COR-L47 (cell line): Measurements from ENCODE around the gene DOCK1.
"Not testable (repeated sequence)": the region's sequence is repeated elsewhere in the genome, so short reads cannot be mapped to it uniquely, and the experiment has no call there.

ENCODE experiments used
- DNase-seq: peaks from one replicate; lab custom pipeline; 2025; lab: John Stamatoyannopoulos, UW

The DOCK1 gene

GRCh38 chr10:126903656-126904360 lies 1.4 kb upstream of the DOCK1 start:
- no peak for DNase-seq

GRCh38 chr10:126904516-126904817 lies 761 bp upstream of the DOCK1 start:
- DNase-seq = no peak

- no peak for DNase-seq
Measured at GRCh38 chr10:126905776-126906703, 812 bp downstream of the DOCK1 start.

DNA sequence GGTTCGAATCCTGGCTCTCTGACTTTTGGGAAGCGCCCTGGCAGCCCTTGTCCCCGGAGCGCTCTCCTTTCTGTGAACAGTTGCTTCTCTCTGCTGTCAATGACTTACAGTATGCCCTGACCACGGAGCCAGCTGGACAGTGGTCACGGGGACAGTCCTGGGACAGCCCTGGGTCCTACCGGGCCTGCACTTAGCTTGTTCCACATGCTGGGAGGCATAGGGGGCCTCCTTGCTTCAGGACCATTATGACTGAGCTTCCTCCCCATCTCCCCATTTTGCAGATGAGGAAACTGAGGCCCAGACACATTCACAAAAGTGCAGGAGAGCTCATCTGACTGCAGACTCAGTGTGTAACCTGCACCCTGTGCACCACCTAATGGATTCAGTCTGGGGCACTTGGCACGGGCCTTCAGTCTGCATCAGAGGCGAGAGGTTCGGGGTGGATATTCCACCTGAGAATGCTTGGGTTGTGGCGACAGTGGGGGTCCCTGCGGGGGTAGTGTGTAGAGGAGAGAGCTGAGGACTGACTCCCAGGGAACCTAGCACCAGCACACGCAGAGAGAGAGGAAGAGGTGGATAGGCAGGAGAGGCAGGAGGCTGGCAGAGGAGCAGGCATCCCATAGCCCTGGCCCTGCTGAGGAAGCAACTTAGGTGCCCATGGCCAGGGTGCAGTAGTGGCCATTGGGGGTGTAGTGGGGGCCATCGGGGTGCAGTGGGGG lies 1.6 kb downstream of the DOCK1 start:
- no peak for DNase-seq

DNA sequence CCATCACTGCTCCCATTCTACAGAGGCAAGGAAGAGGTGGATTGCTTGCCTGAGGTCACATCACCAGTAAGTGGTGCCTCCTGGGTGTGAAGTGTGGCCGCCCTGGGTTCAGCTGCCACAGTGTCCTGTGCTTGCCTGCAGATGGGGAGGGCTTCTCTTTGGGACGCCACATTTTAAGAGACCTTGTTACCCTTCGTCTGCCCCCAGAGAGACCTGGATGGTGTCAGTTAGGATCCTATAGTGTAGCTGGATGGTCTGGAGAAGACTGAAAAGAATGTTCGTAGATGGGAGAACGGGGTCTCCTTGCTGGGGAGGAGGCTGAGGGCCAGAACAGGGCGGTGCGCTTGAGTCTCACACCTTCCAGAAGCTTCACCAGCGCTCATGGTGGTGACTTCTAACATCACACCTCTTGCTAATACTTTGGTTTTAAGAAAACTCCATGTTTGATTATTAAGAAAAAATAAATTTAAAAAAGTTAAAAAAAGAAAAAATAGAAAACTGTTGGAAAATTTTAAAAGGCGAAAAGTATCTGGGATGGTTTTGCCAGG lies 2.3 kb downstream of the DOCK1 start:
- DNase-seq = no peak

GRCh38 chr10:126908225-126908624 lies 3.0 kb downstream of the DOCK1 start:
- no peak for DNase-seq

DNA sequence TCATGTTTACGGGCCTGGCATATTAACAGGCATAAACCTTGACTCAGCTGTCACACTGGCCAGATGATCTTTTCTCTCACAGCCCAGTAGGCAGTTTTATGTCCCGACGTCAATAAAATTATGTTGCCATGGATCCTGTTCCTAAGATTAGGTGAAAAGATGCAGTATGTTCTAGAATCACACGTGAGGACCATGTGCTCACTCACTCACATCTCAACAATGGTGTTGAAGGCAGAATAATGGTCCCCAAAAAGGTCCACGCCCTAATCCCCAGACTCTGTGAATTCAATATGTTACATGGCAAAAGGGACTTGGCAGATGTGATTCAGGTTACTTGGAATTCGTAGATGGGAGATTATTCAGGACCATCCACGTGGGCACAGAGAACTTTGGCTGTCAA lies 3.5 kb downstream of the DOCK1 start:
- DNase-seq = no peak

- DNase-seq = no peak
Measured at GRCh38 chr10:126909147-126909546, 3.9 kb downstream of the DOCK1 start.

DNA sequence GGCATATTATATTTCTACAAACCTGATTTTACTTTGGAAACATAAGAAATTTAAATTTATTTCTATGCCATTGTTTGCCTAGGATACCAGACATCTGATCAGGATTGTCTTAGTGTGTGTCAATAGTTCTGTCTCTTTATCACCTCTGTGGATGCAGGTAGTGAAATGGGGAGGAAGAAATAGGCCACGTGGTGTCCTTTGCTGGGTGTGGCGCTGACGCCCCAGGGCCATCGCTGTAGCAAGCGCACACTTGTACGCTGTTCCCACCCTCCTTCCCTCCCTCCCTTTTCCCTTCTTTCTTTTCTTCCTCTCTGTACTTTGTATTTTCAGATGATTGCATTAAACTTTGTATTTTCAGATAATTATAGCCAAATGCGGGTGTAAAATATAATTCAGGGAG lies 5.0 kb downstream of the DOCK1 start:
- no peak for DNase-seq

DNA sequence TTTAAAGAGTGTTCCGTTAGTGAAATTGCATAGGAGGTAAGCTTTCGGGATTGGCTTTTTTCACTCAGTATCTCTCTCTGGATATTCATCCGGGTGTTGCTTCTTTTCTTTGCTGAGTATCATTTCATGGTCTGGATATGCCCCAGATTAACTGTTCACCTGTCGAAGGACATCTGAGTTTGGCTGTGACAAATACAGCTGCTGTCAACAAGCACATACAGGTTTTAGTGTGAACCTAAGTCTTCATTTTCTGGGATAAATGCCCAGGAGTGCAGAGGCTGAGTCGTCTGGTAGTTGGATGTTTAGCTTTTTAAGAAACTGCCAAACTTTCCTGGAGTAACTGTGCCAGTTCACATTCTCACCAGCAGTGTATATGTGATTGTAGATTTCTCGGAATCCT lies 5.6 kb downstream of the DOCK1 start:
- no peak for DNase-seq

DNA sequence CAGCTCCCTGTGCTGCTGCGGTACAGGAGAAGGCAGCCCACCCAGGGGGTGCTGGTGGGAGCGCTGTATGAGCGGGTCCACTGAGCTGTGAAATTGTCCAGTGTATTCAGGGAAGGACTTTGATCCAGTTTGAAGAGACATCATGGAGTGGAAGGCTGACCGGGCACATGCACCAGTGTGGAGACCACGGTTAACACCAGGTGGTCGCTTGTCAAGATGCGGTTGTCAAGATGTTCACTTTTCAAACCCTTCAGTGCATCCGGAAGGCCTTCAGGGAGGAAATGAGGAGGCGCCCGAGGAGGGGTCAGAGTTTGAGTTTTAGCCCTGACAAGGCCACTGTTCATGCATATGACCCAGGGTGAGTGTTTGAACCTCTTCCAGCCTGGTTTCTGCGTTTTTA lies 6.1 kb downstream of the DOCK1 start:
- no peak for DNase-seq

- DNase-seq = no peak
Measured at GRCh38 chr10:126913316-126913715, 8.1 kb downstream of the DOCK1 start.

DNA sequence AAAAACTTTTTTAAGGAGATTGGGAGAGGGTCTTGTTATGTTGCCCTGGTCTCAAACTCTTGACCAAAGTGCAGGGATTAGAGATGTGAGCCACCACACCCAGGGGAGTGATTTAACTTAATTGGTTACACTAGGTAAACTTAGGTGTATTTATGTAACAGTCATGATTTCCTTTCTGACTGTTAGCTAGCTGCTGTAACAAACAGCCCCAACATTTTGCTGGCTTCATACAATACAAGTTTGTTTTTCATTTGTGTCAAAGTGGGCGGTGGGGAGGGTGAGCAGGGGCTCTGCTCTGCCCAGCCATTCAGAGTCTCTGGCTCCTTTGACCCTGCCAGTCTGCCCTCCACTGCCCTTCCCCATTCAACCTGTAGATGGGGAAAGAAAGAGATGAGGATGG lies 9.3 kb downstream of the DOCK1 start:
- no peak for DNase-seq

- not testable (repeated sequence) for DNase-seq
Measured at GRCh38 chr10:126916952-126917351, 11.7 kb downstream of the DOCK1 start.

DNA sequence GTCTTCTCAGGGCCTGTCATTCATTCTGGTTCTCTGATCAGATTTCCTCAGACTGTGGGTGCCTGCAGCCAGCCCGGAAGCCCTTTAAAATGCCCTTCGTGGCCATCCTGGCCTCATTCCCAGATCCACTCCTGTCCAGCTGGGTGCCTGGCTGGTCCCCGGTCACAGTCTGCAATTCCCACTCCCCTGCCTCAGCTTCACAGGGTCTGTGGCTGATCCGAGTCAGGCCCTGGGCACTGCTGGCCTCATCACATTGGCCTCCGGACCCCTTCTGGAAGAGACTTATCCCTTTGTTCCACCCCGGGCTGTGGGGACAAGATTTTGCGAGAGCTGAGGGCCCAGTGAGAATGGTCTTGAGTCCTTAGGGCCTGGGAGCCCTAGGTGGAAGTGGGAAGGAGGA lies 12.1 kb downstream of the DOCK1 start:
- DNase-seq = no peak

GRCh38 chr10:126917975-126918908 lies 13.0 kb downstream of the DOCK1 start:
- DNase-seq = no peak

DNA sequence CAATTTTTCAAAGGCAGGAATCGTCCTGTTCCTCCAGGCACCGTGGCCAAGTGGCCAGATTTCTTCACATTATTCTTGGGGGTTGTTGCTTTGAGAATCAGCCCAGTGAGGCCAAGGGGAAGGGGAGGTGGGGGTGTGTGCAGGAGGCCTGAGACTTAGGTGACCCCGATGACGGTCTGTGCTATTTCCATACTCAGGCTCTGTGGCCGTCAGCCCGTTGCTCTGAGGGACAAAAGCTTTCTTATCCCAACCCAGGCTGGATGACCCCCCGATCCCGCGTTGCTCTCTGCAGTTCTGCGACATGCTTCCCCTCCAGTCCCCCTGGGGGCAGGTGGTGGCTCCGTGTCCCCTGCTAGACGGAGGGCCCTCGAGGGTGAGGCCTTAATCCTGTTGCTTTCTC lies 14.2 kb downstream of the DOCK1 start:
- no peak for DNase-seq

DNA sequence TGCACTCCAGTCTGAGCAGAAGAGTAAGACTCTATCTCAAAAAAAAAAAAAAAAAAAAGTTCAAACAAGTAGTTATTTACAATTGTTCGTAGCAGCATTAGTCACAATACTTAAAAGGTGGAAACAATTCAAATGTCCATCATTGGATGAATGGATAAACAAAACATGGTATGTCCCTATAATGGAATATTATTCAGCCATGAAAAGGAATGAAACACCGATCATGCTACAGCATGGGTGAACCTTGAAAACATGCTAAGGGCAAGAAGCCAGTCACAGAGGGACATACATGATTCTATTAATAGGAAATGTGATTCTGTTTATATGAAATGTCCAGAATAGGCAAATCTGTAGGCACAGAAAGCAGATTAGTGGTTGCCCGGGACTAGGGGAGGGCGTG lies 15.9 kb downstream of the DOCK1 start:
- no peak for DNase-seq

DNA sequence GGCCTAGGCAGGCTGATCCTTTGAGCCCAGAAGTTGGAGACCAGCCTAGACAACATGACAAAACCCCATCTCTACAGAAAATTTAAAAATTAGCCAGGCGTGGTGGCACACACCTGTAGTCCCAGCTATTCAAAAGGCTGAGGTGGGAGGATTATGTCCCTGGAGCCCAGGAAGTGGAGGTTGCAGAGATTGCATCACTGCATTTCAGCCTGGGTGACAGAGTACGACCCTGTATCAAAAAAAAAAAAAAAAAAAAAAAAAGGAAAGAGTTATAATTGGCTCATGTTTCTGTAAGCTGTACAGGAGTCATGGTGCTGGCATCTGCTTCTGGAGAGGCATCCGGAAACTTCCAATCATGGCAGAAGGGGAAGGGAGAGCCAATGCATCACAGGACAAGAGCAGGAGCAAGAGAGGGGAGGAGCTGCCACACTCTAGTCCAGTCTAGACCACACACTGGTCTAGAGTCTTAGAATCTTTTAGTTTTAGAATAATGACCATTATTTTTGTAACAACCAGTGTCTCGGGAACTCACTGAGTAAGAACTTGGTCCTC lies 16.8 kb downstream of the DOCK1 start:
- no peak for DNase-seq

GRCh38 chr10:126924180-126924914 lies 19.1 kb downstream of the DOCK1 start:
- DNase-seq = no peak

DNA sequence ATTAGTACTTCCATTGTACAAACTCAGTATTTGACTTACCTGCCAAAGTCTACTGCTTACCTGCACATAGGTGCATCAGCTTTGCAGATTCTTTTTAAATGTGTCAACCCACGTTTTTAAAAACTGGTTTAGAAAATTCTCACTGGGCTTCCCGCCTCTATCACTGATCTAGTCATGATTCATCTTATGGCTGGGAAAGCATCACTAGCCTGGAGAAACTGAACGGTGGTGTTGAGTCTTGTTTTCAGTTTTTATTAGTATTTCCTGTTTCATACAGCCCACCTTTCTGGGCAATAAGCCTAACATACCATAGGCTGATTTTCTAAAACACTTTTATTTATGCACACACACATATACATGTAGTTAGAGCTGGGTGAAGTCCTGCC lies 19.7 kb downstream of the DOCK1 start:
- DNase-seq = no peak
